Adipose tissue (tissue), 3 donors: ENCODE measurements around the gene C11orf87. TPM values are rescaled to one million over a fixed set of nuclear protein-coding genes. Genes with fewer than 3 reads are reported as not detected.

Source experiments
- H3K27ac ChIP-seq: one replicate; pipeline ENCODE4 v1.5.1; 2013; ENCODE audit warnings: low read depth, low read length
- WGBS, 3 donors: extraction: QIAGEN DNeasy Blood & Tissue Kit; methylation state at CpG; one replicate each; pipeline ENCODE4 v1.1.7; 2013; 5-methylcytosine and 5-hydroxymethylcytosine counted together
- polyA plus RNA-seq, 3 donors: library from polyadenylated mRNA; stranded (reverse); fragments of 200-250 nt; gene quantifications; one replicate each; pipeline ENCODE4 v1.2.3, GENCODE V29; 2013
- donor health status: healthy with polysubstance abuse.
- donor health status: Bipolar disorder and iron deficiency.
- donor health status: healthy.

Gene C11orf87
- polyA plus RNA-seq, 3 donors: 0.01 to 0.02 TPM; not detected in 1

- WGBS, 3 donors: 43 to 61% (median 50%) methylated on average over 3 of the region's 3 CpGs
These were observed 11.8 kb downstream of the C11orf87 start for GRCh38 chr11:109433753-109434256.

GRCh38 chr11:109435121-109435742, 13.2 kb downstream of the C11orf87 start:
- WGBS, 3 donors: 55 to 68% (median 58%) methylated on average over 3 of the region's 3 CpGs
- H3K27ac ChIP-seq: no peak overlapping the region

More at GRCh38 chr11:109433753-109434256, 11.8 kb downstream of the C11orf87 start:
- no peak overlapping the region for H3K27ac ChIP-seq

- 49 to 77% (median 70%) methylated on average over 2 of the region's 2 CpGs for WGBS, 3 donors
- no peak overlapping the region for H3K27ac ChIP-seq
These were observed 17.7 kb downstream of the C11orf87 start for GRCh38 chr11:109439684-109440083.

- no peak overlapping the region for H3K27ac ChIP-seq
- WGBS, 3 donors: 41 to 59% (median 52%) methylated on average over 1 of the region's 1 CpG
These were observed 21.1 kb downstream of the C11orf87 start for GRCh38 chr11:109443052-109443451.

- WGBS, 3 donors: 44 to 70% (median 64%) methylated on average over 2 of the region's 2 CpGs
- H3K27ac ChIP-seq: no peak overlapping the region
These were observed 32.9 kb downstream of the C11orf87 start for GRCh38 chr11:109454857-109455256.
